ENCODE measurements around the gene AK2. TPM values are rescaled to one million over a fixed set of nuclear protein-coding genes. Genes with fewer than 3 reads are reported as not detected.
"Not testable (repeated sequence)": the region's sequence is repeated elsewhere in the genome, so short reads cannot be mapped to it uniquely, and the experiment has no call there.

The AK2 gene
- total RNA-seq, 4 donors from 2014 or later, result 70.2 to 108 (median 80.7) TPM

DNA sequence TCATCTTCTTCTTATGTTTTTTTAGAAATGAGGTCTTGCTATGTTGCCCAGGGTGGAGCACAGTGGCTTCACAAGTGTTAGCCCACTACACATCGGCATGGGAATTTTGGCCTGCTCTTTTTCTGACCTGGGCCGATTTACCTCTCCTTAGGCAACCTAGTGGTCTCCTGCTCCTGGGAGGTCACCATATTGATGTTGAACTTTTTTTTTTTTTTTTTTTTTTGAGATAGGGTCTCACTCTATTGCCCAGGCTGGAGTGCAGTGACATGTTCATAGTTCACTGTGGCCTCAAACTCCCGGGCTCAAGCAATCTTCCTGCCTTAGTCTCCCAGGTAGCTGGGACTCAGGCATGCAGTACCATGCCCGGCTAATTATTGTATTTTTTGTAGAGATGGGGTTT is 7.5 kb downstream of the AK2 start:
- no peak overlapping the region for H3K4me3 ChIP-seq
- no peaks in the 10 kb centered on the region for H3K27me3 ChIP-seq
- intact Hi-C loops (cut with DNase I), result no loop called here
- TF ChIP-seq, protein P1, sequence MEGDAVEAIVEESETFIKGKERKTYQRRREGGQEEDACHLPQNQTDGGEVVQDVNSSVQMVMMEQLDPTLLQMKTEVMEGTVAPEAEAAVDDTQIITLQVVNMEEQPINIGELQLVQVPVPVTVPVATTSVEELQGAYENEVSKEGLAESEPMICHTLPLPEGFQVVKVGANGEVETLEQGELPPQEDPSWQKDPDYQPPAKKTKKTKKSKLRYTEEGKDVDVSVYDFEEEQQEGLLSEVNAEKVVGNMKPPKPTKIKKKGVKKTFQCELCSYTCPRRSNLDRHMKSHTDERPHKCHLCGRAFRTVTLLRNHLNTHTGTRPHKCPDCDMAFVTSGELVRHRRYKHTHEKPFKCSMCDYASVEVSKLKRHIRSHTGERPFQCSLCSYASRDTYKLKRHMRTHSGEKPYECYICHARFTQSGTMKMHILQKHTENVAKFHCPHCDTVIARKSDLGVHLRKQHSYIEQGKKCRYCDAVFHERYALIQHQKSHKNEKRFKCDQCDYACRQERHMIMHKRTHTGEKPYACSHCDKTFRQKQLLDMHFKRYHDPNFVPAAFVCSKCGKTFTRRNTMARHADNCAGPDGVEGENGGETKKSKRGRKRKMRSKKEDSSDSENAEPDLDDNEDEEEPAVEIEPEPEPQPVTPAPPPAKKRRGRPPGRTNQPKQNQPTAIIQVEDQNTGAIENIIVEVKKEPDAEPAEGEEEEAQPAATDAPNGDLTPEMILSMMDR (IDR thresholded peaks at IDR 0.05), result no peak
- no peak for TF ChIP-seq POLR2AphosphoS5 (IDR thresholded peaks at IDR 0.05)
- no peak for TF ChIP-seq POLR2A (IDR thresholded peaks at IDR 0.05; ENCODE audit: low read depth)
- TF ChIP-seq EP300 (IDR thresholded peaks at IDR 0.05), result no peak
- H3K4me1 ChIP-seq, result peaks cover 23 to 53% (median 38%) of the 10 kb centered on the region in 4 donors
- no peaks in the 10 kb centered on the region for H3K9me3 ChIP-seq
- no peak overlapping the region for H3K27ac ChIP-seq (replicated peaks in 1 of 4)
- 94% methylated on average over 4 of the region's 4 CpGs for WGBS
- peaks cover 0 to 27% (median 6%) of the 10 kb centered on the region in 4 donors for H3K36me3 ChIP-seq
- no peak for DNase-seq (ENCODE audit: extremely low spot score)

DNA sequence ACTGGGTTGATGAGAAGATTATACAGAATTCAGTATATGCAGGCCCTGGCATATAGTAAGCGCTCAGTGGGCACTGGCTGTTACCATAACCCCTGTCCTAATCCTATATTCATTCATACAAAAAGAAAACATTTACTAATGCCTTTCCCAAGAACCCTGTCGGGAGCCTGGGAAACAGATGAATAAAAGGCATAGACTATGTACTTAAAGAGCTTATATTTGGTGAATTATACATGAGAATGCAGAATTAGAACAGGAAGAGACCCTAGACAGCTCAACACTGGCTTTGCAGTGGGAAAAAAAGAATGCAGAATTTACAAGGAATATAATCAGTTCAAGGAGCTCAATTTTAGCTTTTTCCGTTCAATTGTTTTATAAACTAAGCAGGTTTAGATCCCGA is 10.9 kb downstream of the AK2 start:
- no peak overlapping the region for H3K27ac ChIP-seq (replicated peaks in 1 of 4)
- DNase-seq (ENCODE audit: extremely low spot score), result no peak
- H3K4me1 ChIP-seq, result peaks cover 7 to 32% (median 14%) of the 10 kb centered on the region in 4 donors
- no peaks in the 10 kb centered on the region for H3K9me3 ChIP-seq
- H3K4me3 ChIP-seq, result no peak overlapping the region
- intact Hi-C loops (cut with DNase I), result no loop called here
- TF ChIP-seq POLR2AphosphoS5 (IDR thresholded peaks at IDR 0.05) (no peak), POLR2A (IDR thresholded peaks at IDR 0.05; ENCODE audit: low read depth) (no peak), EP300 (IDR thresholded peaks at IDR 0.05) (no peak)
- TF ChIP-seq, protein P1 (IDR thresholded peaks at IDR 0.05), result no peak
- peaks cover 14 to 58% (median 38%) of the 10 kb centered on the region in 4 donors for H3K36me3 ChIP-seq
- no peaks in the 10 kb centered on the region for H3K27me3 ChIP-seq
- 95% methylated on average over 4 of the region's 4 CpGs for WGBS

DNA sequence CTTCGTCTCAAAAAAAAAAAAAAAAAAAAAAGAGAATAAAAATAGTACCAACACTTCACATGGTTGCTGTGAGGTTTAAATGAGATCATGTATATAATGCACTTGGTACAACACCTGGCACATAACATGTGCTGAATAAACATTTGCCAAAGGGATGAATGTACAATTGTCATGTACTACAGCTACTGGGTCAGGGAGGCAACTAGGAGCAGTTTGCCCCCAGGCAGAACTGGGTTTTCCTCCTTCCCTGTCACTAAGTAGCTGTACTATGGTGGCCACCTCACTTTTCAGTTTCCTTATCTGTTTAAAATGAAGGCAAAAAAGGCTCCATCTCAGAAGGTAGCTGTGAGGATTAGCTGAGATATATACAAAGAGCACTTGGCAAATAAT is 11.5 kb downstream of the AK2 start:
- Histone ChIP-seq H3K27ac (replicated peaks in 1 of 4) (no peak overlapping the region), H3K27me3 (no peaks in the 10 kb centered on the region), H3K4me1 (peaks cover under 1 to 28% (median 8%) of the 10 kb centered on the region in 4 donors), H3K4me3 (no peak overlapping the region), H3K9me3 (no peaks in the 10 kb centered on the region), H3K36me3 (peaks cover 19 to 62% (median 43%) of the 10 kb centered on the region in 4 donors)
- intact Hi-C loops (cut with DNase I), result no loop called here
- TF ChIP-seq POLR2A (IDR thresholded peaks at IDR 0.05; ENCODE audit: low read depth) (no peak), POLR2AphosphoS5 (IDR thresholded peaks at IDR 0.05) (no peak), EP300 (IDR thresholded peaks at IDR 0.05) (no peak)
- TF ChIP-seq, protein P1 (IDR thresholded peaks at IDR 0.05), result no peak
- WGBS, result 67% methylated on average over 1 of the region's 1 CpG
- DNase-seq (ENCODE audit: extremely low spot score), result no peak

DNA sequence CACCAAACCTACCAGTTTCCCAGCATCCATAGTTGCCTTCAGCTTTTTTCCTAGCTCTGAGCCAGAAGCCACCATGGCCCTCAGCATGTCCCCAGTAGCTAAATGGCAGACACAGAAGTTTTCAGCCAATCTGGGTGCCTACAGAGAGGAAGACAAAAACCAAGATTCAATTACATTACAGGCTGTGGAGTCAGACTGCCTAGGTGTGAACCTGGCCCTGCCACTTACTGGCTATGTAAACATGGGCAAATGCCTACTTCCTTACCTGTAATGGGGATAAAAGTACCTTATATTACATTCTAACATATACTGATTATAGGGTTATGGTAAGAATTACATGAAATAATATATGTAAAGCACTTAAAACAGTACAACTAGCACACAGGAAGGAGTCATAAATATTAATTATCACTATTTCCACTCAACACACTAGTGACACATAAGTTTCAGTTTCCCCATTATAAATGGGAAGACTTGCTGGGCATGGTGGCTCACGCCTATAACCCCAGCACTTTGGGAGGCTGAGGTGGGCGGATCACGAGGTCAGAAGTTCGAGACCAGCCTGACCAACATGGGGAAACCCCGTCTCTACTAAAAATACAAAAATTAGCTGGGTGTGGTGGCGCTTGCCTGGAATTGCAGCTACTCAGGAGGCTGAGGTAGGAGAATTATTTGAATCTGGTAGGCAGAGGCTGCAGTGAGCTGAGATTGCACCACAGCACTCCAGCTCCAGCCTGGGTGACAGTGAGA is 12.1 kb downstream of the AK2 start:
- not testable (repeated sequence) for H3K27me3 ChIP-seq; DNase-seq (ENCODE audit: extremely low spot score)
- WGBS, result 77% methylated on average over 5 of the region's 6 CpGs

DNA sequence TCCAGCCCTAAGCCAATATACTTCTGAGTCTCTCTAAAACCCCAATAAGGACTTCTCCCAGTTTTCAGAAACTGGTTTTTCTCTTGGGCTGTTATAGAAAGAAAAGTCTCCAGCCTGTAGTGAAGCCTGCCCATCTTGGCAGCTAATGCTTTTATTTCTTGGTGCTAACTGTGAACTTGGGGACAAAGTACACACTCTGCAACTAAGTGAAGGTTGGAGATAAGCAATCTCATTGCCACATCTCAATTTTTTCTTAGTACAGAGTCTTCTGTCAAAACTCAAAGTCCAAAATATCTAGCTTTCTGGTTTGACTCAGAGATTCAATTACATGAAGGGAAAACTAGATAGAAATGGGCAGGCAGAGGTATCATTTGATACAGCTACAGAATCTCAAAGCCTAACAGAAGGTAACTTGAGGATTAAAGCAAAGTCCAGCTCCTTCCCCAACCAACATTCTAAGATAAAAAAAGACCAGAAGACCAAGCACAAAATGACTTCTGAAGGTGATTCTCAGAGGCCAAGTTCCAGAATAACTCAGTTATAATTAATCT is 14.0 kb downstream of the AK2 start:
- Histone ChIP-seq H3K27me3 (no peaks in the 10 kb centered on the region), H3K4me1 (peaks cover 0 to 14% (median 6%) of the 10 kb centered on the region in 4 donors), H3K36me3 (peaks cover 19 to 68% (median 64%) of the 10 kb centered on the region in 4 donors), H3K9me3 (no peaks in the 10 kb centered on the region), H3K4me3 (no peak overlapping the region), H3K27ac (replicated peaks in 1 of 4) (no peak overlapping the region)
- no peak for TF ChIP-seq POLR2A (IDR thresholded peaks at IDR 0.05; ENCODE audit: low read depth)
- no peak for TF ChIP-seq POLR2AphosphoS5 (IDR thresholded peaks at IDR 0.05)
- TF ChIP-seq EP300 (IDR thresholded peaks at IDR 0.05), result no peak
- TF ChIP-seq, protein P1 (IDR thresholded peaks at IDR 0.05), result no peak
- DNase-seq (ENCODE audit: extremely low spot score), result no peak
- intact Hi-C loops (cut with DNase I), result no loop called here

More for the DNA sequence above, 12.1 kb downstream of the AK2 start:
- H3K4me3 ChIP-seq; H3K27ac ChIP-seq (replicated peaks in 1 of 4); intact Hi-C loops (cut with DNase I); H3K9me3 ChIP-seq: not testable (repeated sequence)
- peaks cover 19 to 65% (median 49%) of the 10 kb centered on the region in 4 donors for H3K36me3 ChIP-seq
- peaks cover 0 to 22% (median 7%) of the 10 kb centered on the region in 4 donors for H3K4me1 ChIP-seq

Data from esophagus muscularis mucosa (tissue), 4 donors.